Measurements from ENCODE around the gene ACKR1.

DNA sequence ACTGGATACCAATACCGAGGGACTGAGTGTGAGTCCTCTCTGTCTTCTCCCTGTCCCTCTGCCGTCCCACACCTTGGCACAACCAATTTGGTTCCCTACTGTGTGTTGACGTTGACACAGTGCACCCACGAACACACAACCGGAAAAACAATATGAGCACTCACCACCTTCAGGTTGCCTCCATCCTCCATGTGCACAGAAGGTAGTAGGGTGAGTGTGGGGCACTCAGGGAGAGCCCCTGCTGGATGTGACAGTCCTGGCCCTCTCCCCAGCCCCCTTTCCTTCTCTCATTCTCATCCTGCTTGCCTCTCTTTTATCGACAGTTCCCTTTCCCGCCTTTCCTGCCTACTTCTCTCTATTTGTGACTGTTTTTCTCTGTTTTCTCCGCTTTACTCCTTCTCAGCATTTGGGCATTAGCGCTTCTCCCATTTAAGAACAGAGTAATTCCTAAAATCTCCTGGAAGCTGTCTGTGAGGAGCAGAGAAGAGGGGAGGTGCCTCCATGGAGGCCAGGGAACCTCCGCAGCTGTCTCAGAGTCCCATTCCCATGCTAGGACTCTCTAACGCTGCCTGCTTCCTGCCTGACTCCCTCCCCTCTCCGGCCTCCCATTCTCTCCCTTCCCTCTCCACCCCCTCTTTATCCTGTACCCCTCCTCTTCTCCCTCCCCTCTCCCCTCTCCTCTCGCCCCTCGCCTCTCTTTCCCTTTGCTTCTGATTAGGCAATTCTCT, 16.9 kb upstream of the ACKR1 start:
- no peak for TF ChIP-seq CTCF (IDR thresholded peaks at IDR 0.05; ENCODE audit: low read depth, low read length, poor library complexity, severe bottlenecking)
- no peak for TF ChIP-seq EZH2phosphoT487 (IDR thresholded peaks at IDR 0.05; ENCODE audit: borderline replicate concordance, low read length)
